HepG2 (cell line): Measurements from ENCODE around the gene IRS1. TPM values are rescaled to one million over a fixed set of nuclear protein-coding genes. Genes with fewer than 3 reads are reported as not detected.
A peak's percentile ranks its signal among the peaks of the same experiment; 100 is the strongest.

Experiments
- CBFB ChIP-seq: sonication (generic); formaldehyde crosslinking; IDR thresholded peaks from 2 replicates; pipeline ENCODE4 v1.4.0; 2020; ENCODE audit warnings: missing genetic modification reagents
- CBX2 ChIP-seq, 2 experiments: fragments of 200-600 bp in 1 of 2; sonication (generic); formaldehyde crosslinking in 1 of 2; IDR thresholded peaks; 2 replicates each; pipeline versions ENCODE4 v1.7.0 to v1.8.1; 2018 to 2022; ENCODE audit warnings: low read depth in 2 of 2, low read length in 1 of 2, mild to moderate bottlenecking in 1 of 2, missing genetic modification reagents in 1 of 2
- CEBPZ ChIP-seq: IDR thresholded peaks from 2 replicates; pipeline ENCODE4 v1.6.1; 2012; ENCODE audit warnings: low read length, improper control_type of control experiment
- CTCF ChIP-seq: sonication (generic); formaldehyde crosslinking; IDR thresholded peaks from 2 replicates; pipeline ENCODE4 v1.5.0; 2020; ENCODE audit warnings: mild to moderate bottlenecking, missing genetic modification reagents, moderate library complexity
- DNMT1 ChIP-seq: sonication (generic); formaldehyde crosslinking; IDR thresholded peaks from 2 replicates; pipeline ENCODE4 v1.5.1; 2020; ENCODE audit warnings: mild to moderate bottlenecking, missing genetic modification reagents
- MIXL1 ChIP-seq: IDR thresholded peaks from 2 replicates; pipeline ENCODE4 v1.6.1; 2016
- MTERF4 ChIP-seq: sonication (generic); formaldehyde crosslinking; IDR thresholded peaks from 2 replicates; pipeline ENCODE4 v1.8.0; 2023; ENCODE audit warnings: mild to moderate bottlenecking, missing genetic modification reagents
- NCOA5 ChIP-seq: sonication (generic); formaldehyde crosslinking; IDR thresholded peaks from 2 replicates; pipeline ENCODE4 v1.4.0; 2020; ENCODE audit warnings: missing genetic modification reagents
- POGZ ChIP-seq: sonication (generic); formaldehyde crosslinking; IDR thresholded peaks from 2 replicates; pipeline ENCODE4 v1.4.0; 2020; ENCODE audit warnings: mild to moderate bottlenecking, missing genetic modification reagents
- PPARG ChIP-seq: conservative IDR thresholded peaks from 2 replicates; pipeline ENCODE4 v1.6.1; 2016; ENCODE audit warnings: missing biosample characterization, missing genetic modification reagents
- RCOR2 ChIP-seq: IDR thresholded peaks from 2 replicates; pipeline ENCODE4 v1.6.1; 2016; ENCODE audit warnings: missing biosample characterization, missing genetic modification reagents
- SIX4 ChIP-seq: sonication (generic); formaldehyde crosslinking; IDR thresholded peaks from 2 replicates; pipeline ENCODE4 v1.4.0; 2020; ENCODE audit warnings: missing genetic modification reagents
- STAT5B ChIP-seq: sonication (generic); formaldehyde crosslinking; IDR thresholded peaks from 2 replicates; pipeline ENCODE4 v1.4.0; 2020; ENCODE audit warnings: missing genetic modification reagents
- ZBTB10 ChIP-seq: sonication (generic); formaldehyde crosslinking; IDR thresholded peaks from 2 replicates; pipeline ENCODE4 v1.4.0; 2020; ENCODE audit warnings: missing genetic modification reagents, borderline replicate concordance
- ZFP36L1 ChIP-seq: sonication (generic); formaldehyde crosslinking; IDR thresholded peaks from 2 replicates; pipeline ENCODE4 v1.8.0; 2022; ENCODE audit warnings: mild to moderate bottlenecking, missing genetic modification reagents, moderate library complexity
- ZNF33B ChIP-seq: sonication (generic); formaldehyde crosslinking; IDR thresholded peaks from 2 replicates; pipeline ENCODE4 v1.5.1; 2020; ENCODE audit warnings: mild to moderate bottlenecking, missing genetic modification reagents
- ZNF513 ChIP-seq: sonication (generic); formaldehyde crosslinking; conservative IDR thresholded peaks from 2 replicates; pipeline ENCODE4 v1.5.0; 2020; ENCODE audit warnings: missing genetic modification reagents
- ZNF788 ChIP-seq: sonication (generic); formaldehyde crosslinking; IDR thresholded peaks from 2 replicates; pipeline ENCODE4 v1.5.0; 2020; ENCODE audit warnings: mild to moderate bottlenecking, missing genetic modification reagents, borderline replicate concordance
- polyA plus RNA-seq, 8 experiments: library from polyadenylated mRNA; depleted of rRNA in 3 of 8; stranded (reverse) in 7 of 8; unstranded in 1 of 8; fragments of >200 nt; fragmentation: Illumina TruSeq in 4 of 8; extraction: Trizol in 4 of 8; gene quantifications; 2 replicates each; pipeline versions ENCODE4 v1.2.1 to v1.2.3, GENCODE V29; 2011 to 2016; ENCODE audit warnings: low read depth in 4 of 8, missing spikeins in 1 of 8, mixed read lengths in 1 of 8; ENCODE audit not compliant: insufficient read depth in 1 of 8
- total RNA-seq, 5 experiments: library from RNA; depleted of rRNA; stranded (reverse); fragments of >200 nt; fragmentation: Illumina TruSeq; extraction: Trizol; gene quantifications; 2 replicates each; pipeline ENCODE4 v1.2.3, GENCODE V29; 2016; ENCODE audit warnings: low read depth in 1 of 5

The IRS1 gene
- total and polyA plus RNA-seq, 2 of the 13 experiments (the other 11 are each of a cell fraction or from before 2014, with no cell fraction given) = 8.7 to 9.0 TPM

- no peak for TF ChIP-seq ZBTB10
- no peak for TF ChIP-seq ZNF513 (CRISPR knock-in tag)
- TF ChIP-seq ZNF33B (CRISPR knock-in tag) = no peak
- peak; percentile 63 for TF ChIP-seq POGZ (CRISPR knock-in tag)
- TF ChIP-seq PPARG = no peak
- no peak for TF ChIP-seq RCOR2
- no peak for TF ChIP-seq NCOA5
- no peak for TF ChIP-seq ZFP36L1 (CRISPR knock-in tag)
- TF ChIP-seq MIXL1 (CRISPR knock-in tag) = no peak
- TF ChIP-seq CBFB (CRISPR knock-in tag) = no peak
- no peak for TF ChIP-seq CBX2 (IDR thresholded peaks at IDR 0.05; ENCODE audit: low read depth, low read length)
- no peak for TF ChIP-seq CBX2 (CRISPR knock-in tag; IDR thresholded peaks at IDR 0.05; ENCODE audit: low read depth)
- TF ChIP-seq STAT5B (CRISPR knock-in tag) = no peak
- TF ChIP-seq SIX4 (CRISPR knock-in tag) = no peak
- TF ChIP-seq DNMT1 = no peak
- TF ChIP-seq ZNF788 (CRISPR knock-in tag) = peak; percentile 2; the same call in 1 of the 2 replicates
- peak; percentile 33; the same call in 1 of the 2 replicates for TF ChIP-seq CTCF (CRISPR knock-in tag)
- TF ChIP-seq CEBPZ = no peak
- TF ChIP-seq MTERF4 (CRISPR knock-in tag) = no peak
Measured at GRCh38 chr2:226795281-226796011, 4.2 kb downstream of the IRS1 start (continued).
